Neural progenitor cell (in vitro differentiated cells): ENCODE data around the gene AGMO. TPM values are rescaled to one million over a fixed set of nuclear protein-coding genes. Genes with fewer than 3 reads are reported as not detected.

Experiments
- DNase-seq: peaks from one replicate; pipeline ENCODE4 v3.0.0-alpha.2; 2016; ENCODE audit warnings: low spot score
- H2AFZ ChIP-seq: fragments of 200-600 bp; sonication (generic); replicated peaks from 2 replicates; pipeline ENCODE4 v1.6.1; 2016; ENCODE audit warnings: antibody characterized with exemption
- H3F3A ChIP-seq: fragments of 200-600 bp; sonication (generic); 2 replicates; pipeline ENCODE4 v1.6.1; 2016; ENCODE audit warnings: antibody characterized with exemption, low read depth
- H3K27ac ChIP-seq: fragments of 200-600 bp; sonication (generic); 2 replicates; pipeline ENCODE4 v1.5.1; 2016; ENCODE audit warnings: mild to moderate bottlenecking
- H3K27me3 ChIP-seq: fragments of 200-600 bp; sonication (generic); 2 replicates; pipeline ENCODE4 v1.6.1; 2016; ENCODE audit warnings: mild to moderate bottlenecking, moderate library complexity
- H3K36me3 ChIP-seq: fragments of 200-600 bp; sonication (generic); 2 replicates; pipeline ENCODE4 v1.5.1; 2016
- H3K4me1 ChIP-seq: fragments of 200-600 bp; sonication (generic); 2 replicates; pipeline ENCODE4 v1.6.1; 2016; ENCODE audit warnings: mixed run types
- H3K4me2 ChIP-seq: fragments of 200-600 bp; sonication (generic); 2 replicates; pipeline ENCODE4 v1.6.1; 2016
- H3K4me3 ChIP-seq: fragments of 200-600 bp; sonication (generic); 2 replicates; pipeline ENCODE4 v1.5.1; 2016
- H3K79me2 ChIP-seq: fragments of 200-600 bp; sonication (generic); 2 replicates; pipeline ENCODE4 v1.6.1; 2016; ENCODE audit warnings: low read depth
- H3K9ac ChIP-seq: fragments of 200-600 bp; sonication (generic); 2 replicates; pipeline ENCODE4 v1.6.1; 2016
- H3K9me3 ChIP-seq: fragments of 200-600 bp; sonication (generic); 2 replicates; pipeline ENCODE4 v1.5.1; 2016; ENCODE audit warnings: low read depth
- H4K20me1 ChIP-seq: fragments of 200-600 bp; sonication (generic); 2 replicates; pipeline ENCODE4 v1.6.1; 2016; ENCODE audit warnings: low read depth
- H3K27ac Mint-ChIP-seq: 3 replicates; pipeline ENCODE4 v1.8.0; 2021; ENCODE audit warnings: mixed read lengths
- H3K27me3 Mint-ChIP-seq: 2 replicates; pipeline ENCODE4 v1.8.0; 2022; ENCODE audit warnings: low read depth, mild to moderate bottlenecking, inconsistent platforms, moderate library complexity, mixed read lengths; ENCODE audit not compliant: insufficient read depth
- H3K36me3 Mint-ChIP-seq: 3 replicates; pipeline ENCODE4 v1.8.0; 2021; ENCODE audit warnings: mixed read lengths
- H3K4me1 Mint-ChIP-seq: 3 replicates; pipeline ENCODE4 v1.8.0; 2021; ENCODE audit warnings: mixed read lengths
- H3K4me3 Mint-ChIP-seq: 3 replicates; pipeline ENCODE4 v1.8.0; 2021; ENCODE audit warnings: mild to moderate bottlenecking, moderate library complexity, mixed read lengths
- H3K9me3 Mint-ChIP-seq: 3 replicates; pipeline ENCODE4 v1.8.0; 2020; ENCODE audit warnings: mixed read lengths
- EZH2 ChIP-seq: fragments of 200-600 bp; sonication (generic); IDR thresholded peaks from 2 replicates; pipeline ENCODE4 v1.6.1; 2017; ENCODE audit warnings: antibody characterized with exemption, mild to moderate bottlenecking, moderate library complexity
- EZH2phosphoT487 ChIP-seq: fragments of 200-600 bp; sonication (generic); IDR thresholded peaks from 2 replicates; pipeline ENCODE4 v1.6.1; 2017; ENCODE audit warnings: antibody characterized with exemption
- total RNA-seq: library from RNA; depleted of rRNA; stranded (reverse); fragments of >200 nt; gene quantifications from 2 replicates; pipeline ENCODE4 v1.2.3, GENCODE V29; 2015; ENCODE audit warnings: low replicate concordance
- TF ChIP-seq, protein P1 (sequence below): fragments of 200-600 bp; sonication (generic); IDR thresholded peaks from 2 replicates; pipeline ENCODE4 v1.5.1; 2017; ENCODE audit warnings: antibody characterized with exemption, mild to moderate bottlenecking

The AGMO gene
- total RNA-seq, 1 donor from 2014 or later, result 0.30 TPM

DNA sequence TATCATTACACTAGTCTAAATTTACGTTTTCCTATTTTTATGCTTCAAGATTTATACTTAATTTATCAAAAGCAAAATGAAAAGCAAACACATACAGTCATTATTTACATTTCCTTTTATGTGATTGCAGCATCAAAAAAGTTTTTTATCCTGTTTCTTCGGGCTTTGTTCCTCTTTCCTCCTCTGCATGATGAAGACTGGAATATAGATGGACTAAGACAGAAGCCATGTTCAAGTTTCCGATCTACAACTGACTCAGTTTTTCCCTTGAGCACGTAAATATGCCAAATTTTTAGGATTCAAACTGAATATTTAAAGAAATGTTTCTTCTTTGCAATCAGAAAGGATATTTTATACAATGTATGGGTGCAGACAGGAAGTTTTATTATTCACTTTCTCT is 385.7 kb downstream of the AGMO start:
- H3K4me2 ChIP-seq, result no peak overlapping the region
- H3F3A ChIP-seq, result peaks cover 4% of the 10 kb centered on the region
- no peaks in the 10 kb centered on the region for H3K27me3 ChIP-seq
- Mint-ChIP-seq H3K4me3 (no peak overlapping the region), H3K36me3 (no peaks in the 10 kb centered on the region), H3K27me3 (no peaks in the 10 kb centered on the region), H3K27ac (no peak overlapping the region), H3K4me1 (no peaks in the 10 kb centered on the region), H3K9me3 (peaks cover 3% of the 10 kb centered on the region)
- no peak overlapping the region for H3K27ac ChIP-seq
- no peak overlapping the region for H3K9ac ChIP-seq
- DNase-seq, result no peak
- H3K4me3 ChIP-seq, result no peak overlapping the region
- TF ChIP-seq, protein P1, sequence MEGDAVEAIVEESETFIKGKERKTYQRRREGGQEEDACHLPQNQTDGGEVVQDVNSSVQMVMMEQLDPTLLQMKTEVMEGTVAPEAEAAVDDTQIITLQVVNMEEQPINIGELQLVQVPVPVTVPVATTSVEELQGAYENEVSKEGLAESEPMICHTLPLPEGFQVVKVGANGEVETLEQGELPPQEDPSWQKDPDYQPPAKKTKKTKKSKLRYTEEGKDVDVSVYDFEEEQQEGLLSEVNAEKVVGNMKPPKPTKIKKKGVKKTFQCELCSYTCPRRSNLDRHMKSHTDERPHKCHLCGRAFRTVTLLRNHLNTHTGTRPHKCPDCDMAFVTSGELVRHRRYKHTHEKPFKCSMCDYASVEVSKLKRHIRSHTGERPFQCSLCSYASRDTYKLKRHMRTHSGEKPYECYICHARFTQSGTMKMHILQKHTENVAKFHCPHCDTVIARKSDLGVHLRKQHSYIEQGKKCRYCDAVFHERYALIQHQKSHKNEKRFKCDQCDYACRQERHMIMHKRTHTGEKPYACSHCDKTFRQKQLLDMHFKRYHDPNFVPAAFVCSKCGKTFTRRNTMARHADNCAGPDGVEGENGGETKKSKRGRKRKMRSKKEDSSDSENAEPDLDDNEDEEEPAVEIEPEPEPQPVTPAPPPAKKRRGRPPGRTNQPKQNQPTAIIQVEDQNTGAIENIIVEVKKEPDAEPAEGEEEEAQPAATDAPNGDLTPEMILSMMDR, result no peak
- TF ChIP-seq EZH2 (no peak), EZH2phosphoT487 (no peak)
- H3K4me1 ChIP-seq, result peaks cover 11% of the 10 kb centered on the region
- no peak overlapping the region for H2AFZ ChIP-seq
- H3K79me2 ChIP-seq, result no peaks in the 10 kb centered on the region
- H3K9me3 ChIP-seq, result no peaks in the 10 kb centered on the region
- no peaks in the 10 kb centered on the region for H4K20me1 ChIP-seq
- H3K36me3 ChIP-seq, result no peaks in the 10 kb centered on the region

DNA sequence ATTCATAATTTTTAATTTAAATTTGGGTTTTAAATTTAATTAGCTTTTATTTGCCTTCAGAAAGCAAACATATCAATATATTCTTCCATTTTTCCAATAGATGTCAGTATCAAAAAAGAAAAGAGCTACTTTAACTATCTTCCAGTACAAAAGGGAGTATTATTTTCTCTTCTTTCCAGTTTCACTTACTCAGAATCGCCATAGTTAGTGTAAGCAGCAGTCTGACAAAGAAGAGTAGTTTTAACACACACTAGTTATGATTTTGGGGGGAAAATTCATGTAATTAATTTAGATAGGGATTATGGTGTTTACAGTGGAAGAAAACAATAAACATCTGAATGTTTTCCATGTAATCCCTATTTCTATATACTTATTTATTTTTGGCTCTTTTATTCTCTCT is 386.7 kb downstream of the AGMO start:
- Histone ChIP-seq H3K36me3 (no peaks in the 10 kb centered on the region), H3K9me3 (no peaks in the 10 kb centered on the region), H3K27me3 (no peaks in the 10 kb centered on the region), H3K27ac (no peak overlapping the region), H3K4me3 (no peak overlapping the region), H3K4me2 (no peak overlapping the region), H3K9ac (no peak overlapping the region), H3K4me1 (peaks cover 11% of the 10 kb centered on the region), H4K20me1 (no peaks in the 10 kb centered on the region), H3K79me2 (no peaks in the 10 kb centered on the region), H2AFZ (no peak overlapping the region), H3F3A (peaks cover 4% of the 10 kb centered on the region)
- Mint-ChIP-seq H3K27me3 (no peaks in the 10 kb centered on the region), H3K27ac (no peak overlapping the region), H3K4me3 (no peak overlapping the region), H3K36me3 (no peaks in the 10 kb centered on the region), H3K4me1 (no peaks in the 10 kb centered on the region), H3K9me3 (peaks cover 2% of the 10 kb centered on the region)
- DNase-seq, result no peak
- TF ChIP-seq, protein P1, result no peak
- TF ChIP-seq EZH2phosphoT487 (no peak), EZH2 (no peak)

DNA sequence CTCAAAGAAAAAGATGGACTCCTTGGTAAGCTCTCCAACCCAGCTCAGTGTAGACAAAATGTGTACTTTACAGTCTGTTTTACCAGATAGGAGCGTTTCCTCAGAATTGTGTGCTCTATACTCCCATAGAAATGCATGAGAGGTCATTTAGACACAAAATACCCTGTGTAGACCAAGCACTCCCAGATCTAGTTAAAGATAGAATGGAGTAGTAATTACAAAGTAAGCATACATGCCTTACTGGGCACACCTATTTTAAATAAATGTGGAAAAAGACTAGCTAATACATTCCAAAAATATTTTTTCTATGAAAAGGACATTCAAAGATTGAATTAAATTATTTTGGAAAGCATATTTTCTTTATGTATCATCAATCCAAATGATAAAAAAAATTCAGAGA is 387.3 kb downstream of the AGMO start:
- Histone ChIP-seq H3K4me3 (no peak overlapping the region), H4K20me1 (no peaks in the 10 kb centered on the region), H2AFZ (no peak overlapping the region), H3K36me3 (no peaks in the 10 kb centered on the region), H3F3A (peaks cover 4% of the 10 kb centered on the region), H3K4me2 (no peak overlapping the region), H3K27me3 (no peaks in the 10 kb centered on the region), H3K79me2 (no peaks in the 10 kb centered on the region), H3K27ac (no peak overlapping the region), H3K9ac (no peak overlapping the region), H3K9me3 (no peaks in the 10 kb centered on the region), H3K4me1 (peaks cover 11% of the 10 kb centered on the region)
- Mint-ChIP-seq H3K4me1 (no peaks in the 10 kb centered on the region), H3K9me3 (no peaks in the 10 kb centered on the region), H3K27me3 (no peaks in the 10 kb centered on the region), H3K27ac (no peak overlapping the region), H3K4me3 (no peak overlapping the region), H3K36me3 (no peaks in the 10 kb centered on the region)
- no peak for DNase-seq
- TF ChIP-seq EZH2 (no peak), EZH2phosphoT487 (no peak)
- TF ChIP-seq, protein P1, result no peak

DNA sequence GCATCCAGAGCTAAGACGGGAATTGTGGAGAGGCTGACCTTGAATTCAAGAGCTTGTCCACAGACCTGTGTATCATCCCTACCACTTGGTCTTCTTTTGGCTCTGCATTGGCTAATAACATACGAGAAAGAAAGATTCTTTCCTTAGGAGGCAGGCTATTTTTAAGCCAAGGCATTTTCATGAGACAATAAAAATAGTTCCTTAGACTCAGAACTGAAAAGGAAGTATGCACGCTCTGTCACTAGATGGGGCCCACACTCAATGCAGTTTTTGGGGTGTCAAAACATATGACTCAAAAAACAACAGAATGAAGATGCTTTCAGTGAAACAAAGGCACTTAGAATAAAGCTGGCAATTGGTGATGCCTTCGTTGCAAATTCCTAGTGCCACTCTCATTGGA is 393.3 kb downstream of the AGMO start:
- Histone ChIP-seq H3K9me3 (no peaks in the 10 kb centered on the region), H3K27ac (no peak overlapping the region), H3K4me2 (no peak overlapping the region), H3K79me2 (no peaks in the 10 kb centered on the region), H4K20me1 (no peaks in the 10 kb centered on the region), H3K9ac (no peak overlapping the region), H3K36me3 (no peaks in the 10 kb centered on the region), H3F3A (no peaks in the 10 kb centered on the region), H3K27me3 (no peaks in the 10 kb centered on the region), H2AFZ (no peak overlapping the region), H3K4me1 (no peaks in the 10 kb centered on the region), H3K4me3 (no peak overlapping the region)
- Mint-ChIP-seq H3K27me3 (no peaks in the 10 kb centered on the region), H3K27ac (no peak overlapping the region), H3K9me3 (no peaks in the 10 kb centered on the region), H3K36me3 (no peaks in the 10 kb centered on the region), H3K4me1 (peaks cover 8% of the 10 kb centered on the region), H3K4me3 (no peak overlapping the region)
- no peak for DNase-seq
- TF ChIP-seq, protein P1, result no peak
- TF ChIP-seq EZH2phosphoT487 (no peak), EZH2 (no peak)
